Pancreas (tissue), 10 donors: Measurements from ENCODE around the gene MRGPRF. TPM values are rescaled to one million over a fixed set of nuclear protein-coding genes. Genes with fewer than 3 reads are reported as not detected.

ENCODE experiments used
- ATAC-seq, 4 donors: fragments of 200-7000 bp; cut with Tn5 transposase; one replicate each; pipeline versions ENCODE4 v1.8.0 to v1.9.1; 2020; ENCODE audit warnings: mild to moderate bottlenecking in 4 of 4, moderate library complexity in 4 of 4
- DNase-seq, 6 donors: peaks; one replicate each; pipeline ENCODE4 v3.0.0-alpha.2; 2020
- FAIRE-seq: peaks from 2 replicates; lab custom pipeline; 2012; peaks lifted over from hg19 to GRCh38; lab: Jason Lieb, UNC
- H3K27ac ChIP-seq, 4 donors: fragments of 200-600 bp; sonication (generic); 1 replicate in 3 of 4; 2 replicates in 1 of 4; pipeline versions ENCODE4 v1.5.0 to v1.8.0; 2020
- H3K27me3 ChIP-seq, 4 donors: fragments of 200-600 bp; one replicate each; pipeline ENCODE4 v1.8.0; 2021
- H3K36me3 ChIP-seq, 3 donors: fragments of 200-600 bp; sonication (generic) in 1 of 3; one replicate each; pipeline versions ENCODE4 v1.5.0 to v1.8.0; 2020 to 2021
- H3K4me1 ChIP-seq, 3 donors: fragments of 200-600 bp; one replicate each; pipeline ENCODE4 v1.8.0; 2021
- H3K4me3 ChIP-seq, 4 donors: fragments of 200-600 bp; sonication (generic) in 2 of 4; one replicate each; pipeline versions ENCODE4 v1.5.0 to v1.8.0; 2020 to 2021
- H3K9me3 ChIP-seq, 4 donors: fragments of 200-600 bp; one replicate each; pipeline ENCODE4 v1.8.0; 2021
- CTCF ChIP-seq, 4 donors: fragments of 200-600 bp; sonication (generic) in 3 of 4; IDR thresholded peaks; one replicate each; pipeline versions ENCODE4 v1.5.0 to v1.8.0; 2021; ENCODE audit warnings: antibody characterized with exemption in 4 of 4
- WGBS, 2 donors: extraction: QIAGEN DNeasy Blood & Tissue Kit; methylation state at CpG; one replicate each; pipeline ENCODE4 v1.1.7; 2013; 5-methylcytosine and 5-hydroxymethylcytosine counted together
- intact Hi-C, 3 donors: fragments of 100-400 bp; cut with DNase I; formaldehyde crosslinking; loops; one replicate each; pipeline versions ENCODE4 v1.11.1 to v1.14.2; 2022
- polyA plus RNA-seq, 2 donors: library from polyadenylated mRNA; stranded (reverse); fragments of 200-250 nt; gene quantifications; one replicate each; pipeline ENCODE4 v1.2.3, GENCODE V29; 2013
- total RNA-seq, 6 donors: library from RNA; stranded (reverse); fragmentation: NEBNext Ultra II Directional in 4 of 6; extraction: Animal tissue kit (Norgen Biotek cat#: 25700) in 4 of 6; gene quantifications; one replicate each; pipeline versions ENCODE4 v1.2.1 to v1.2.4, GENCODE V29; 2021 to 2023
- donor health status: healthy with polysubstance abuse.
- donor health status: DM: no; HTN: no; CAD: no; lungs with moderate emphysema.
- donor health status: DM: no; HTN: no; CAD: no.
- donor health status: control.
- donor health status: control.
- donor health status: Bipolar disorder and iron deficiency.
- donor health status: DM: yes; HTN: yes; CAD: no.
- donor health status: DM: no; HTN: no; CAD: no.
- donor health status: DM: no; HTN: no; CAD: no.
- donor health status: DM: yes; HTN: yes; CAD: no.

MRGPRF gene
- total and polyA plus RNA-seq, 8 donors: 0.37 to 4.2 (median 1.6) TPM

- no peak for FAIRE-seq
- peak in 1 of 6 donors; percentile 44 for DNase-seq
- Histone ChIP-seq H3K4me1 (no peaks in the 10 kb centered on the region), H3K36me3 (no peaks in the 10 kb centered on the region), H3K27ac (no peak overlapping the region), H3K27me3 (no peaks in the 10 kb centered on the region), H3K9me3 (no peaks in the 10 kb centered on the region), H3K4me3 (no peak overlapping the region)
- intact Hi-C loops: no loop called here
- ATAC-seq: no peak
- TF ChIP-seq CTCF (IDR thresholded peaks at IDR 0.05): no peak
- WGBS, 2 donors: 60 to 63% methylated on average over 8 of the region's 8 CpGs
Measured at GRCh38 chr11:68961245-68961644, 51.8 kb downstream of the MRGPRF start.

- no peaks in the 10 kb centered on the region for H3K4me1 ChIP-seq
- FAIRE-seq (no peak), DNase-seq (peak in 1 of 6 donors; percentile 49), ATAC-seq (no peak)
- H3K9me3 ChIP-seq: no peaks in the 10 kb centered on the region
- H3K27ac ChIP-seq: no peak overlapping the region
- H3K36me3 ChIP-seq: no peaks in the 10 kb centered on the region
- H3K27me3 ChIP-seq: no peaks in the 10 kb centered on the region
- no peak overlapping the region for H3K4me3 ChIP-seq
- no peak for TF ChIP-seq CTCF (IDR thresholded peaks at IDR 0.05)
- intact Hi-C loops: no loop called here
- WGBS, 2 donors: 71 to 78% methylated on average over 25 of the region's 25 CpGs
Measured at GRCh38 chr11:68960294-68961071, 52.6 kb downstream of the MRGPRF start.

GRCh38 chr11:68959465-68960293, 53.4 kb downstream of the MRGPRF start:
- H3K27me3 ChIP-seq: no peaks in the 10 kb centered on the region
- no peak overlapping the region for H3K4me3 ChIP-seq
- no peak for FAIRE-seq
- peak in 1 of 6 donors; percentile 45 for DNase-seq
- no peak for TF ChIP-seq CTCF (IDR thresholded peaks at IDR 0.05)
- ATAC-seq: no peak
- H3K9me3 ChIP-seq: no peaks in the 10 kb centered on the region
- WGBS, 2 donors: 82 to 88% methylated on average over 31 of the region's 31 CpGs
- H3K36me3 ChIP-seq: no peaks in the 10 kb centered on the region
- intact Hi-C loops: no loop called here
- no peak overlapping the region for H3K27ac ChIP-seq
- no peaks in the 10 kb centered on the region for H3K4me1 ChIP-seq

- FAIRE-seq (no peak), DNase-seq (no peak), ATAC-seq (no peak)
- H3K27ac ChIP-seq: no peak overlapping the region
- H3K9me3 ChIP-seq: no peaks in the 10 kb centered on the region
- no peaks in the 10 kb centered on the region for H3K4me1 ChIP-seq
- H3K36me3 ChIP-seq: no peaks in the 10 kb centered on the region
- no peaks in the 10 kb centered on the region for H3K27me3 ChIP-seq
- TF ChIP-seq CTCF (IDR thresholded peaks at IDR 0.05): no peak
- 78 to 82% methylated on average over 9 of the region's 9 CpGs for WGBS, 2 donors
- H3K4me3 ChIP-seq: no peak overlapping the region
- intact Hi-C loops: no loop called here
Measured at GRCh38 chr11:68958211-68958610, 54.8 kb downstream of the MRGPRF start.
